CD14-positive monocyte (primary cell): Measurements from ENCODE around the gene AHI1. TPM values are rescaled to one million over a fixed set of nuclear protein-coding genes. Genes with fewer than 3 reads are reported as not detected.

Source experiments
- DNase-seq, 3 donors: peaks; one replicate each; pipeline ENCODE4 v3.0.0-alpha.2; 2011 to 2022
- H2AFZ ChIP-seq: 2 replicates; pipeline ENCODE4 v1.6.0; 2012; ENCODE audit warnings: mild to moderate bottlenecking, low read depth, low read length, inconsistent platforms; ENCODE audit not compliant: insufficient read depth, poor library complexity, severe bottlenecking
- H3K27ac ChIP-seq, 2 donors: 1 replicate in 1 of 2; 2 replicates in 1 of 2; pipeline ENCODE4 v1.5.1; 2012 to 2013; ENCODE audit warnings: low read length in 2 of 2, control low read depth in 1 of 2, inconsistent platforms in 1 of 2, low read depth in 1 of 2, mild to moderate bottlenecking in 1 of 2
- H3K27me3 ChIP-seq, 2 donors: one replicate each; pipeline versions ENCODE4 v1.6.0 to v1.6.1; 2011 to 2013; ENCODE audit warnings: low read length in 2 of 2; ENCODE audit not compliant: control insufficient read depth in 2 of 2, insufficient read depth in 2 of 2
- H3K36me3 ChIP-seq, 2 donors: replicated peaks in 1 of 2; 1 replicate in 1 of 2; 2 replicates in 1 of 2; pipeline versions ENCODE4 v1.5.1 to v1.6.1; 2012 to 2013; ENCODE audit warnings: low read length in 2 of 2, control low read depth in 1 of 2, inconsistent platforms in 1 of 2, mild to moderate bottlenecking in 1 of 2; ENCODE audit not compliant: insufficient read depth in 2 of 2, control insufficient read depth in 1 of 2
- H3K4me1 ChIP-seq, 2 donors: 1 replicate in 1 of 2; 2 replicates in 1 of 2; pipeline versions ENCODE4 v1.5.1 to v1.6.1; 2012 to 2013; ENCODE audit warnings: low read length in 2 of 2, control low read depth in 1 of 2, inconsistent platforms in 1 of 2, mild to moderate bottlenecking in 1 of 2, moderate library complexity in 1 of 2; ENCODE audit not compliant: insufficient read depth in 2 of 2, control insufficient read depth in 1 of 2
- H3K4me2 ChIP-seq: replicated peaks from 2 replicates; pipeline ENCODE3; 2012; ENCODE audit warnings: low read length, moderate library complexity, mild to moderate bottlenecking; ENCODE audit not compliant: poor library complexity, severe bottlenecking; ENCODE audit errors: extremely low read depth
- H3K4me3 ChIP-seq, 3 experiments: fragments of 200-600 bp in 1 of 3; sonication (generic) in 1 of 3; replicated peaks in 1 of 3; 1 replicate in 2 of 3; 2 replicates in 1 of 3; pipeline ENCODE4 v1.5.1; 2011 to 2013; ENCODE audit warnings: low read length in 3 of 3, mild to moderate bottlenecking in 3 of 3, control low read depth in 2 of 3, low read depth in 2 of 3, inconsistent platforms in 1 of 3, moderate library complexity in 1 of 3
- H3K79me2 ChIP-seq: 2 replicates; pipeline ENCODE4 v1.6.0; 2012; ENCODE audit warnings: mild to moderate bottlenecking, control low read depth, inconsistent platforms, low read length, moderate library complexity; ENCODE audit not compliant: insufficient read depth
- H3K9ac ChIP-seq: 2 replicates; pipeline ENCODE4 v1.6.0; 2017; ENCODE audit warnings: low read length, mild to moderate bottlenecking; ENCODE audit not compliant: insufficient read depth, poor library complexity, severe bottlenecking
- H3K9me3 ChIP-seq, 2 donors: replicated peaks in 1 of 2; 1 replicate in 1 of 2; 2 replicates in 1 of 2; pipeline versions ENCODE4 v1.5.1 to v1.6.1; 2012 to 2013; ENCODE audit warnings: low read length in 2 of 2, control low read depth in 1 of 2; ENCODE audit not compliant: control insufficient read depth in 1 of 2, insufficient read depth in 1 of 2
- H4K20me1 ChIP-seq: 2 replicates; pipeline ENCODE4 v1.6.0; 2012; ENCODE audit warnings: mild to moderate bottlenecking, low read length, control low read depth, moderate library complexity; ENCODE audit not compliant: insufficient read depth
- H3K27ac Mint-ChIP-seq, 7 donors: one replicate each; pipeline ENCODE4 v1.8.0; 2020; ENCODE audit warnings: mild to moderate bottlenecking in 7 of 7, mixed read lengths in 7 of 7, moderate library complexity in 6 of 7, inconsistent platforms in 2 of 7
- H3K27me3 Mint-ChIP-seq, 3 donors: one replicate each; pipeline ENCODE4 v1.8.0; 2021 to 2022; ENCODE audit warnings: low read depth in 3 of 3, mild to moderate bottlenecking in 3 of 3, mixed read lengths in 3 of 3, moderate library complexity in 3 of 3, inconsistent platforms in 1 of 3
- H3K36me3 Mint-ChIP-seq, 2 donors: one replicate each; pipeline ENCODE4 v1.8.0; 2020; ENCODE audit warnings: mixed read lengths in 2 of 2, inconsistent platforms in 1 of 2, mild to moderate bottlenecking in 1 of 2
- H3K4me1 Mint-ChIP-seq: one replicate; pipeline ENCODE4 v1.8.0; 2020; ENCODE audit warnings: mild to moderate bottlenecking, mixed read lengths
- H3K4me3 Mint-ChIP-seq, 2 donors: one replicate each; pipeline ENCODE4 v1.8.0; 2020; ENCODE audit warnings: mild to moderate bottlenecking in 2 of 2, mixed read lengths in 2 of 2, moderate library complexity in 1 of 2
- H3K9me3 Mint-ChIP-seq, 7 donors: one replicate each; pipeline ENCODE4 v1.8.0; 2020 to 2022; ENCODE audit warnings: mixed read lengths in 7 of 7, mild to moderate bottlenecking in 6 of 7, moderate library complexity in 6 of 7, inconsistent platforms in 2 of 7
- CTCF ChIP-seq: fragments of 200-600 bp; IDR thresholded peaks from one replicate; pipeline ENCODE4 v1.8.0; 2022; ENCODE audit warnings: antibody characterized with exemption, mild to moderate bottlenecking
- WGBS: methylation state at CpG from one replicate; pipeline ENCODE4 v1.1.5; 2013; ENCODE audit warnings: missing lambda C conversion rate; ENCODE audit not compliant: insufficient coverage; 5-methylcytosine and 5-hydroxymethylcytosine counted together
- intact Hi-C, 2 donors: fragments of 100-400 bp; cut with micrococcal nuclease; formaldehyde crosslinking; loops; one replicate each; pipeline versions ENCODE4 v1.15.0 to v1.15.1; 2023
- polyA plus RNA-seq, 3 donors: library from polyadenylated mRNA; depleted of rRNA in 1 of 3; unstranded in 2 of 3; stranded (reverse) in 1 of 3; fragments of 300-500 nt in 2 of 3; fragments of >200 nt in 1 of 3; fragmentation: Illumina TruSeq in 2 of 3; gene quantifications; 1 replicate in 2 of 3; 2 replicates in 1 of 3; pipeline ENCODE4 v1.2.3, GENCODE V29; 2012 to 2021

AHI1 gene
- polyA plus RNA-seq, 3 donors = 0.91 to 2.8 (median 1.4) TPM

- Histone ChIP-seq H4K20me1 (no peaks in the 10 kb centered on the region), H3K79me2 (no peaks in the 10 kb centered on the region), H3K9me3 (no peaks in the 10 kb centered on the region), H3K27me3 (no peaks in the 10 kb centered on the region), H3K36me3 (no peaks in the 10 kb centered on the region), H3K4me3 (no peak overlapping the region), H3K4me2 (no peak overlapping the region), H3K4me1 (peaks cover 8 to 18% of the 10 kb centered on the region in 2 donors), H3K9ac (no peak overlapping the region), H3K27ac (no peak overlapping the region), H2AFZ (no peak overlapping the region)
- Mint-ChIP-seq H3K27ac (no peak overlapping the region), H3K9me3 (peaks cover 0 to 3% (median 2%) of the 10 kb centered on the region in 7 donors), H3K27me3 (no peaks in the 10 kb centered on the region), H3K4me1 (peaks cover 32% of the 10 kb centered on the region), H3K4me3 (no peak overlapping the region), H3K36me3 (peaks cover 3 to 5% of the 10 kb centered on the region in 2 donors)
- TF ChIP-seq CTCF = no peak
- no peak for DNase-seq
- intact Hi-C loops = no loop called here
- no CpG with 5 or more reads among the region's 1 CpG for WGBS
Measured at GRCh38 chr6:135402311-135402710, 95.2 kb downstream of the AHI1 start.

DNA sequence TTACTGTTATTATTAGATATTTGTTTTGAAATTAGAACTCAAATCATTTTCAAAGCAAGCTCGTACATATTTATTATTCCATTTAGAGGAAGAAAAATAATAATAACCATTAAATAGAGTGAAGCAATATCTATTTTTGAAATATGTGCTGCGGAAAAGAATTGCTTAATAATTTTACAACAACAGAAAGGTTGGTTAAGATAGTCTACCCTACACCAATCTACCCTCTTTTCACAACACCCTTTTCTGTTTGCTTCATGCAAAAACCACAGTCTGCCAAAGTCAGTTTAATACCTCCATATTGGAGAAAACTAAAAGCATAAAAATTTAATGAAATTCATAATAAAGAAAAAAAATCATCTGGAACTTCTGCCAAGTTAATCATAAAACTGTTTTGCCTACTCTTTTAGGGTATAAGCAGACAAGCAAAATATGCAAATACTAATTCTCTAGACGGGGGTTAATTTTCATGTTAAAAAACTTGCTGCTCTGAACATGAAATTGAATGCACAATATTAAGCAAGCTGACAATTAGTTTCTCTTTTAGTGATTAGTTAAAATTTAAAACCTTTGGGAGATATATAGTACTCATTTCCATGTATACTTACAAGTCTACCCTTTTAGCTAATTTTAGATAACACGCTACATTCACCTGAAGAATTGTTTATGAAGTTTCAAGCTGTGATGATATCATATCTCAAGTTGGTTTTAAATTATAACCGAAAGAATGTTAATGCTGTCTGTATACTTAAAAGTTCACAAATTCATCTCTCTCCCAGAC, 100.2 kb downstream of the AHI1 start:
- Mint-ChIP-seq H3K27ac (peak overlapping the region in 3 of 7 donors; percentile 13 to 68 (median 65)), H3K27me3 (no peaks in the 10 kb centered on the region), H3K4me3 (peak overlapping the region in 1 of 2 donors; percentile 9), H3K9me3 (peaks cover 0 to 3% (median 2%) of the 10 kb centered on the region in 7 donors), H3K4me1 (peaks cover 38% of the 10 kb centered on the region), H3K36me3 (peaks cover 0 to 5% of the 10 kb centered on the region in 2 donors)
- Histone ChIP-seq H3K4me3 (peak overlapping the region in 2 of 3 experiments; percentile 3 to 10), H2AFZ (no peak overlapping the region), H3K36me3 (no peaks in the 10 kb centered on the region), H4K20me1 (no peaks in the 10 kb centered on the region), H3K27ac (peak overlapping the region in 1 of 2 donors; percentile 56), H3K4me1 (peaks cover 7 to 32% of the 10 kb centered on the region in 2 donors), H3K9ac (no peak overlapping the region), H3K79me2 (no peaks in the 10 kb centered on the region), H3K27me3 (no peaks in the 10 kb centered on the region), H3K9me3 (no peaks in the 10 kb centered on the region), H3K4me2 (peak overlapping the region; percentile 46)
- WGBS = no CpG with 5 or more reads among the region's 5 CpGs
- intact Hi-C loops = no loop called here
- peak in 1 of 3 donors; percentile 7 for DNase-seq
- no peak for TF ChIP-seq CTCF
